RPMI7951 (cell line): Measurements from ENCODE around the gene SPRED1. TPM values are rescaled to one million over a fixed set of nuclear protein-coding genes. Genes with fewer than 3 reads are reported as not detected.
"Not testable (repeated sequence)": the region's sequence is repeated elsewhere in the genome, so short reads cannot be mapped to it uniquely, and the experiment has no call there.

ENCODE experiments used
- DNase-seq: peaks from one replicate; pipeline ENCODE4 v3.0.0-alpha.2; 2012; ENCODE audit warnings: low read depth
- total RNA-seq: library from RNA; depleted of rRNA; stranded (reverse); fragments of >200 nt; shearing (Covaris generic); gene quantifications from 2 replicates; pipeline ENCODE4 v1.2.3, GENCODE V29; 2014

Gene SPRED1
- total RNA-seq, 1 experiment from 2014 or later: 67.6 TPM

DNA sequence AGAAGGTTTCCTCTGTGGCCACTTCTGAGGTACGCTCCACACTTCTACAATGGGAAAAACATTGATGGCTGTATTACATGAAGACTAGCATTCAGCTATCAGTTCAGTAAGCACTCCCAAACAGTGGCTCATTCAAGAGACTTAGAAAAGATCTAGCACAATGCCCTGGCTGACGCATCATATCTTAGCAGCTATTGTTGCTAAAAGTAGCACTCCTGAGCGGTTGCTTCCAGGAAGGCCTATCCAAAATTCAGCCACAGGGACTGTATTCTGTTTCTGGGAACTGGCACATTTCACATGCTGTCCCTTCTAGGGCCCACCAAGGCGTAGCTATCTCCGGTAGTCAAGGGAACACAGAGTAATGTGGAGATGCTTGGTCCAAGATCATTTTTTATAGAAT lies 21.2 kb upstream of the SPRED1 start:
- no peak for DNase-seq

GRCh38 chr15:38237021-38237420 lies 15.6 kb upstream of the SPRED1 start:
- DNase-seq: not testable (repeated sequence)

DNA sequence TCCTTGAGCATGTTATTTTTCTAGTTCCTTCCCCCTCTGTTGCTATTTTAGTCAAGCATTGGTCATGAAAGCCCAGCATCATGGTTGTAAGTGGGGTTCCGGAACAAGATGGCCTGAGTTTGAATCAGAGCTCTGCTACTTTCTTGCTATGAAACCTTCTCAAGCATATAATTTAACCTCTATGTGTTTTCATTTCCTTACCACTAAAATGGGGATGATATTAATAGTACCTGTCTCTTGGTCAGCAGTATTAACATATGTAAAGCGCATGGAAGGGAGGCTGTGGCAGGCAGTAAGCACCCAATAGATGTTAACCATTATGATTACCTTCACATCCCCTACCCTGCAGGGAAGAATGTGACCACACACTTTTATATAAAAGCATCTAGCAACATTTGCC lies 14.3 kb upstream of the SPRED1 start:
- DNase-seq: no peak

GRCh38 chr15:38242055-38242454 lies 10.6 kb upstream of the SPRED1 start:
- no peak for DNase-seq

DNA sequence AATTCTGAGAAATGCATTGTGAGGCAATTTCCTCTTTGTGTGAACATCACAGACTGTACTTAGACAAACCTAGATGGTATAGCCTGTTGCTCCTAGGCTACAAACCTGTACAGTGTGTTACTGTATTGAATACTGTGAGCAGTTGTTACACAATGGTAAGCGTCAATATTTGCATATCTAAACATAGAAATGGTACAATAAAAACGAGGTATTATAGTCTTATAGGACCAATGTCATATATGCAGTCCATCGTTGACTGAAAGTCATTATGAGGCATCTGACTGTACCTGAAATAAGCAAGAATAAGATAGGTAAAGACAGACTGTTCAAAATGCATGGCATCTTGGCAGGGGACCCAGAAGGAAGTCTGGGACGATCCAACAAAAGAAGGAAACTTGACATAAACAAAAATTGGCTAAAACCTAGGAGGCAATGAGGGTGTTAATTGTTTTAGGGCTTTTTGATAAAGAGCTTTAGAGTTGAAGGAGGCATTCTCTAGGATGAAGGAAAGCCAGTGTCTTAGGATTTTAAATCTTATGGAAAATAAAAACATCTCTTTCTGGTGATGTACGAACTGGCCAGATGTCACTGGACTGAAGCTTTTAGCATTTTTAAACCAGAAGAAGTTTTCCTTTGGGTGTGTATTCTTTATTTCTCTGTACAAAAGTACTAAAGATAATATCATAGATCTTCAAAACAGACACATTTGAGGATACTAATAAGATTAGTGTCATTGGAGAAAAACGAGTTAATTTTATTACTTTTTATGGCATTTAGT lies 9.2 kb upstream of the SPRED1 start:
- DNase-seq: no peak

- peak; percentile 40 for DNase-seq
Measured at GRCh38 chr15:38247336-38247735, 5.3 kb upstream of the SPRED1 start.

- peak; percentile 82 for DNase-seq
Measured at GRCh38 chr15:38253351-38253781, 730 bp downstream of the SPRED1 start.

DNA sequence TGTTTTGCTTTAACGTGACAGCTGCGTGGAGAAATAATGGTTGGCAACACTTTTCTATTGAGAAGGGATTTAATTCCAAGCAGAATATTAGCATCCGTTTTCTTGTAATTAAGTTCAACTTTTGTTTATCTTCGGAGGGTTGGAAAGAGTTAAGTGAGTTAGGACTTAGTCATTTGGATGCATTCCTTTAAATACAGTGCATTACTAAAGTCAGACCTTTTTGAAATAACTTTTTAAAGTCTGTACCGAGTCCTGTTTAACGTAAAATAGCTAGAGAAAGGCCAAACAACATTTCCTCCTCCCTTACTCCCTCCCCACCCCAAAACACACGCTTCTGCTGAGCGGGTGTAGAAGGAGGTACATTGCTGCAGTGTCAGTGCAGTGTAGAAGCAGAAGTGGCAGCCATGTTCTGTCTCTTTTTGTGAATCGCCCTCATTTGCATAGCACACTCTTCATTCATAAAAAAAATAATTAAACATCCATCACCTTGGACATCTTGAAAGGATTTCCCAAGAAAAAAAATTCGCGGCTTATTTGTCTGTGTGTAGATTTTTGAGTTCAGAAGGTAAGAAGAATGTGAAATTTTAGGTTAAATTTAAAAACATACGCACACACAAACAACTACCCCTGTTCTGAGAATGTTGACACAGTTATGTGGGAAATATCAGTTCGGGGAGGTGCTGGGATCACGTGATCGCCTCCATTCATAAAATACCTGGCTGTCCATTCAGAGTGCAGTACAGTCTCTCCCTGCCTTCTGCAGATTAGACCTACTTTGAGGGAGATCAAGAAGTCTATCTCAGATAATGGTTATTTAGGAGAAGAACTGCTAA lies 1.6 kb downstream of the SPRED1 start:
- peak; percentile 59 for DNase-seq

DNA sequence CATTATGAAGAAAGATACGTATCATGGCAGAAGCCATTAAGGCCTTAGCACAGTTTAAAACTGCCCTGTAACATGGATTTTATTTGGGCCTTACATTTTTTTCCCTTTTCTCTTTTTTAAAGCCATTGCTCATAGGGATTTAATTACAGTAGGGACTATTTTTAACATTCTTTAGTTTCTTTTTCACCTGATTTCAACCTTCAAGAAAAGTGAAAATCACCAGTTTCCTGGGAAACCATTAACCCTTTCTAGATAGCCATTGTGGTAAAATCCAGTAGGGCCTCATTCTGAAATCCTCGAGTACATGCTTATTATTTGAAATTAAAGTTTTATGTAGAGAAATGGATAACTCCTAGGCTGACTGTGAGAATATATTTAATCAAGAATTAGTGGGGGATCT lies 3.1 kb downstream of the SPRED1 start:
- no peak for DNase-seq

- peak; percentile 55 for DNase-seq
Measured at GRCh38 chr15:38257676-38258075, 5.0 kb downstream of the SPRED1 start.

GRCh38 chr15:38259134-38259533 lies 6.5 kb downstream of the SPRED1 start:
- DNase-seq: no peak

DNA sequence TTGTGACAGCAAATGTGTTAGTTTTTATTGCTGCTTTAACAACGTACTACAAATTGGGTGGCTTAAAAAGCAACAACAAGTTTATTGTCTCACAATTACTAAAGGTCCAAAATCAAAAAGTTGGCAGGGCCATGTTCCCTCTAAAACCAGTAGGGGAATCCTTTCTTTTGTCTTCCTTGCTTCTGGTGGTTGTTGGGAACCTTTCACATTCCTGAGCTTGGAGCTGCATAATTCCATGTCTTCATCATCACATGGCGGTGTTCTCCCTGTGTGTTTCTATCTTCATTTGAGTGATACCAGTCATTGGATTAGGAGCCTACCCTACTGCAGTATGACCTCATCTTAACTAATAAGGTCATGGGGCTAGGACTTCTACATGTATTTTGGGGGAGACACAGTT lies 7.4 kb downstream of the SPRED1 start:
- peak; percentile 55 for DNase-seq

DNA sequence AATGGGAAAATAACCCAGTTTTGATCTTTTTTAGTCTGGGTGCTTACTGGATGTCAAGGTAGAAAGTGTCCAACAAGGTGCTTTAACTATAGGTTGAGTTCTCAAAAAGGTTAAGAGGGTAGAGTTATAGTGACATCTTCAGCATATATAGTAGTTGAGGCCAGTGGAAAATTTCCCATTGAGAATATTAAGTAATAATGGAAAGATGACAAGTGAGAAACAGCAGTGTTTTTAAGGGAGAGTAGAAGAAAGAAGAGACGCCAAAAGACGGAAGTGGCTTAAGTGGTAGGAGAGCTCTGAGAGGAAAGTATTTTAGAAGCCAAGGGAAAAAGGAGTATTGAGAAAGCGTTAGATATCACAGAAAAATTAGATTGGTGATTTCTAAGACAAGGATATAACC lies 10.6 kb downstream of the SPRED1 start:
- no peak for DNase-seq

DNA sequence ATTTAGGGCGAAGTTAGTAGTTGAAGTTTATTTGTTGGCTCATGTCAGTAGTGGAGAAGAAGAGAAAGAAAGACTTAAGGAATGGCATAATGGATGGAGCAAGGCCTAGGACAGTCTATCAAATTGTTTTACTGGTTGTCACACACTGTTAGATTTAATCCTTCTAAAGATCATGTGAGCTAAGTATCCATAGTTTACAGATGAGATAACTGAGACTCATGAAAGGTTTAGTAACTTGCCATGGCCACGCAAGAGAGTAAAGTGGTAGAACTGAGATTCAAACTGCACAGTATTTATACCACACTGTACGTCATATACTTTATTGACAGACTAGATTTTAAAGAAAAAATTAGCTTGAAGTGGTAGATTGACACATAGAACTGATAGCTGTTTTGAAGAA lies 11.4 kb downstream of the SPRED1 start:
- DNase-seq: peak; percentile 54

GRCh38 chr15:38266247-38266986 lies 13.8 kb downstream of the SPRED1 start:
- DNase-seq: no peak

- no peak for DNase-seq
Measured at GRCh38 chr15:38267421-38268022, 14.9 kb downstream of the SPRED1 start.

DNA sequence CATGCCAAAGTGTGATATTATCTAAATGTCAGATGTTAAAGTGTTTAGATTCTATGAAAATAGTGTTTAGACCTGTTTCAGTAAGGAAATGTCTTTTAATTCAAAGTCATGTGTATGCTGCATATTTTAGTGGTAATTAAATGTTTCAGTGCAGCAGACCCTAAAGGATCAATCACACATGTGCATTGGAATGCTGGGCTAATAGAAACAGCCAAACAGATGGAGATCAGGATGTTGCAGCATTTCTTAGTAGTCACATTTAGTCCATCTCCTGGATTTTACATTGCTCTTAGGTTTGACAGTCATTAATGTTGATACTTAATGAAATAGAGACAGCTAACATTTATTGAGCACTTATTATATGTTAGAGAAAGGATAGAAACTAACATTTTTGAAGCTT lies 18.5 kb downstream of the SPRED1 start:
- no peak for DNase-seq

- DNase-seq: no peak
Measured at GRCh38 chr15:38271895-38272294, 19.3 kb downstream of the SPRED1 start.

DNA sequence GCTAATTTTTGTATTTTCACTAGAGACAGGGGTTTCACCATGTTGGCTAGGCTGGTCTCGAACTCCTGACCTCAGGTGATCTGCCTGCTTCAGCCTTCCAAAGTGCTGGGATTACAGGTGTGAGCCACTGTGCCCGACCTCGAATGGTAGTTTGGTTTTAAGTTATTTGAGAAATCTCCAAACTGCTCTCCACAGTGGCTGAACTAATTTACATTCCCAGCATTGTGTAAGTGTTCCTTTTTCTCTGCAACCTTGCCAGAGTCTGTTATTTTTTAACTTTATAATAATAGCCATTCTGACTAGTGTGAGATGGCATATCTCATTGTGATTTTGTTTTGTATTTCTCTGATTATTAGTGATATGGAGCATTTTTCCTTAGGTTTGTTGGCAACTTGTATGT lies 19.8 kb downstream of the SPRED1 start:
- DNase-seq: not testable (repeated sequence)

DNA sequence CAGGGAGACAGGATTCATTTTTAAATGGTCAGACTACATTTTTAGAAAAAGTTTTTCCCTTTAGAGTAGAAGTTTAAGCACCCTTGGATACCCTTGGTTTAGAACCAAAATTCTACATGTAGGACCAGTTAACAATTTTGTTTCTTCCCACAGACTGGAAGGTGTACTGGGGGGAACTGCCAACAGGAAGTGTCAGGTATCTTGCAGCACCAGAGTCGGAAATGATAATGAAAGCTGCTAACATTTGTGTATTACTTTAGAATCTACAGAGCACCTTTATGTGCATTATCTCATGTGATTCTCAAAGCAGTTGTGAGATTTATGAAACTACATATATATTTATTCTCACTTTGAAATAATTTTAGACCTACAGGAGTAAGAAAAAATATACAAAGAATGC lies 21.5 kb downstream of the SPRED1 start:
- DNase-seq: no peak

GRCh38 chr15:38275959-38276358 lies 23.3 kb downstream of the SPRED1 start:
- no peak for DNase-seq

- not testable (repeated sequence) for DNase-seq
Measured at GRCh38 chr15:38277281-38277680, 24.6 kb downstream of the SPRED1 start.
